NCI-H510A (cell line): Measurements from ENCODE around the gene PCIF1.
"Not testable (repeated sequence)": the region's sequence is repeated elsewhere in the genome, so short reads cannot be mapped to it uniquely, and the experiment has no call there.

Source experiments
- DNase-seq: peaks from one replicate; lab custom pipeline; 2025; lab: John Stamatoyannopoulos, UW

Gene PCIF1

DNA sequence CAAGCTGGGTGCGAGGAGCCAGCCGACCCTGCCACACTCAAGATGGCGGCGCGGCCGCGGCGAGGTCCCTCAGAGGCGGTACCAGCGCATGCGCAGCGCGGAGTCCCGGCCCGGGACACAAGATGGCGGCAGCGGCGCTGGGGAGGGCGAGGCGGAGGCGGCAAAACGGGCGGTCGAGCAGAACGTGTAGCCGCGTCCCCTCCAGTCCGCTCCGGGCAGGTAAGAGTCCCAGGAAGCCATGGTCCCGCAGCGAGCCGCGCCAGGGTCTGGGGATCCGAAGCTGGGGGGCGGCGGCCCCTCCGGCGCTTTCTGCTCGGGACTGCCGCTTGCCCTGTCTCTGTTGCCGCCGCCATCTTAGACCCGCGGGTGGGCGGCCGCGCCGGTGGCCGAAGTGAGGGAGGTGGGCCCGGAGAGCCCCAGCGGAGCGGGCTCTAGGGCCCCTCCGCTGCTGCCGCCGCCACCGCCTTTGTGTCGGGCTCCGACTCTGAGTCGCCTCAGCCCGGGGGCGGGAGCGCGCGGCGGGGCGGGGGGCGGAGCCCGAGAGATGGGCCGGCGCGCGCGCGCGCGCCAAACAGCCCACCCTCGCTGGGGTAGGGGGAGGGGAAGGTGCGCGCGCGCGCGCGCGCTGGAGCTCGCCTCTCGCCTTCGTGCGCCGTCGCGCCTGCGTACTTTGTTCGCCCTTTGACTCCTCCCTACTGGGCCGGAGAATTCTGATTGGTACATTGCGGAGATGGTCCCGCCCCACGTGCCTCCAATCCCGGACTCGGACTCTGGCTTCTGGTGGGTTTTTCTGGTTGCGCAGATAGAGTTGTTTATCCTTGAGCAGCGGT is at the start of gene PCIF1:
TSS of gene PCIF1 (plus strand) at position 98 of the 830 bp plus-strand sequence. CDS start 4,317 bp downstream, outside the sequence.
- DNase-seq, result peak; percentile 94

- no peak for DNase-seq
Measured at GRCh38 chr20:45886590-45887345, 47.7 kb upstream of the PCIF1 start.

DNA sequence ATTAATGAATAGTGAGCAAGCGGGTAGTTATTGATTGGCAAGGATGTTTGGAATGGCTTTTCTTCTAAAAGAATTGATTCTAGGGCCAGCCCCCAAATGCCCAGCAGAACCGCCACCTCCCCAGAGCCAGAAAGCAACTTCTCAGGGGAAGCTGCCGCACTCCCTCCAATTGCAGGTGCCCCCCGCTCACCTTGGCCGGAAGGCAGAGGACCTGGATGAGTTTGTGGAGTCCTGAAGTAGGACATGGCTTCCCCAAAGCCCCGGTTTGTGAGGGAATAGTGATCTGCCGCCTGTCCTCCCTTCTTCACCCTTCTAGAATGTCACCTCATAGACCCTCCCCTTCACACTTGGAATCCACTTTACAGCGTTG is 47.2 kb upstream of the PCIF1 start, which contains the start of gene SPATA25:
TSS of gene SPATA25 (minus strand) at position 277 of the 370 bp plus-strand sequence. CDS start at position 245, 32 bp downstream.
- DNase-seq, result no peak

- DNase-seq, result no peak
Measured at GRCh38 chr20:45888681-45889080, 45.8 kb upstream of the PCIF1 start.

DNA sequence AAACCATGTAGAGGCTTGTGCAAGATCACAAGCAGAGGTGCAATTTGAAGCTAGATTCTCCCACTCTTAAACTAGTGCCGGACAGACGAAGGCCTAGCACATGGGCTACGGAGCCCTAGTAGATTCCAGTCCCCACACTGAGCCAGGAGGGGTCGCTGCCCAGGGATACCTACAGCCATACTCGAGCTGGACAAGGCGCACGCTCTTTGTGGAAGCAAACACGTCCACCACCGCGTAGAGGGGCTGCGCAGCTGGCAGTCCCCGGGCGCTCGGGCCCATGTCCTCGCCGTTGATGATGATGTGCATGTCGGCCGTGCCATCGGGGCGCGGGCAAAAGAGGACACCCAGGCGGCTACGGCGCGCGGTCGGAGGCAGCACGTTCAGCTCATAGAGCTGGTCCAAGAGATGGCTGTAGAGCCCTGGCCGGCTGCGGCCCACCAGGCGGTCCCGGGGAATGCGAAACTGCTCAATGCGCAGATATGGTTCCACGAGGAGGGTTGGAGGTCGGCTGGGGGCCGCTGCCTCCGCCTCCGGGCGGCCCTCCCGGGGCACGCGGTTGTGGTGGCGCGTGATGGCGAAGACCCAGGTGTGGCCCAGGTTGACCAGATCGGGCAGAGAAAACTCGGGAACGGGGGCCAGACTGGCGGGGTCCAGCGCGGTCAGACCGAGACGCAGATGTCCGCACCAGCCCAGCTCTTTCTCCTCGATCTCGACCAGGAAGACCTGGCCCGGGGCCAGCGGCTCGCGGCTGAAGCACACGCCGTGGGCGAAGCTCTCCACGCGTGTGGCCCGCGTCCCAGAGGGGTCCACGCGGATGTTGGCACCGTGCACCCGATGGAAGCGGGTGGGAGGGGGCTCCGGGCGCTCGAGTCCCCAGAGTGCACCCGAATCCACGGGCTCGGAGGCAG is 44.2 kb upstream of the PCIF1 start:
- peak; percentile 46 for DNase-seq

DNA sequence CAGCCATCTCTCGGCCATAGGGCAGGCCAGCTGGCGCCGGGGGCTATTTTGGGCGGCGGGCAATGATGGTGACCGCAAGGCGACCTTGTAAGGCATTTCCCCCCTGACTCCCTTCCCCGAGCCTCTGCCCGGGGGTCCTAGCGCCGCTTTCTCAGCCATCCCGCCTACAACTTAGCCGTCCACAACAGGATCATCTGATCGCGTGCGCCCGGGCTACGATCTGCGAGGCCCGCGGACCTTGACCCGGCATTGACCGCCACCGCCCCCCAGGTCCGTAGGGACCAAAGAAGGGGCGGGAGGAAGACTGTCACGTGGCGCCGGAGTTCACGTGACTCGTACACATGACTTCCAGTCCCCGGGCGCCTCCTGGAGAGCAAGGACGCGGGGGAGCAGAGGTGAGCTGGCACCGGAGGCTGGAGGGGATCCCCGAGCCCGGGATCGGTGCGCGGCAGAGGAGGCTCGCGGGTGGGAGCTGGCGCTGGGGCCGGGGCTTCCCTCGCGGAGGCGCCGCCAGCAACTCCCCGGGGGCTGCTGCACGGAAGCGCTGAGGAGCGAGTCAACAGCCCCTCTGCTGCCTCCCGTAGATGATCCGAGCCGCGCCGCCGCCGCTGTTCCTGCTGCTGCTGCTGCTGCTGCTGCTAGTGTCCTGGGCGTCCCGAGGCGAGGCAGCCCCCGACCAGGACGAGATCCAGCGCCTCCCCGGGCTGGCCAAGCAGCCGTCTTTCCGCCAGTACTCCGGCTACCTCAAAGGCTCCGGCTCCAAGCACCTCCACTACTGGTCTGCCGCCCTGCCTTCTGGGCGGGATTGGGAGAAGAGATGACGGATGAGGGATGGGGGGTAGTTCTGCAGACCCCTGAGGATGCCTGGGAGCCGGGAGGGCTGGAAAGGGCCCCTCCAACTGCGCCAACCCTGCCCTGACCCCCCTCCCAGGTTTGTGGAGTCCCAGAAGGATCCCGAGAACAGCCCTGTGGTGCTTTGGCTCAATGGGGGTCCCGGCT is 43.2 kb upstream of the PCIF1 start, which contains the start of the genes CTSA and NEURL2:
TSS of gene CTSA (plus strand) at position 351 of the 999 bp plus-strand sequence. CDS start at position 585, 234 bp downstream.
TSS of gene NEURL2 (minus strand) at position 224 of the 999 bp plus-strand sequence. CDS start at position 7, 217 bp downstream.
- peak; percentile 83 for DNase-seq

DNA sequence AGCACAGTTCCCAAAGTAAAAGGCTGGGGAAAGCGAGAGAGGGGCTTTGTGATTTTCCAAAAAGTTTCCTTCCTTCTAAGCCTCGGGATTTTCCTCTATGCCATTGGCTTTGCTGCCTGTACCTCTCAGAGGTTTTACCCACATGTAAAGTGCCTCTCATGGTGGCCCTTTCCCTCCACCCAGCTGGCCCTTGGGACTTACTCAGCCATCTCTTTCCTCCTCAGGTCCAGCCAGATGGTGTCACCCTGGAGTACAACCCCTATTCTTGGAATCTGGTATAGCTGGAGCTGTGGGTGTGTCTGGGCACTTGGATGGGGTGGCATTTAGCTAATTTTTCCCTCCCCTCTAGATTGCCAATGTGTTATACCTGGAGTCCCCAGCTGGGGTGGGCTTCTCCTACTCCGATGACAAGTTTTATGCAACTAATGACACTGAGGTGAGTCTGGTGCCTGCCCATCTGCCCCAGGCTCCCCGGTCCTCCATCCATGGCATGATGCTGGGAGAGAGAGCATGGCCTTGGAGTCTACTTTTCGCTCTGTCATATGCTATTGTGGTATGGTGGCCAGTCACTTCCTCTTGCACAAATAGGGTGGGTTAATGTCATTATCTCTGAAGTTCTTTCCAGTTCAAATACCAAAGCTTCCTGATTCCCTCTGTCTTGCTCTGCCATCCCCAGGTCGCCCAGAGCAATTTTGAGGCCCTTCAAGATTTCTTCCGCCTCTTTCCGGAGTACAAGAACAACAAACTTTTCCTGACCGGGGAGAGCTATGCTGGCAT is 42.2 kb upstream of the PCIF1 start:
- no peak for DNase-seq

- DNase-seq, result no peak
Measured at GRCh38 chr20:45892828-45893500, 41.5 kb upstream of the PCIF1 start.

DNA sequence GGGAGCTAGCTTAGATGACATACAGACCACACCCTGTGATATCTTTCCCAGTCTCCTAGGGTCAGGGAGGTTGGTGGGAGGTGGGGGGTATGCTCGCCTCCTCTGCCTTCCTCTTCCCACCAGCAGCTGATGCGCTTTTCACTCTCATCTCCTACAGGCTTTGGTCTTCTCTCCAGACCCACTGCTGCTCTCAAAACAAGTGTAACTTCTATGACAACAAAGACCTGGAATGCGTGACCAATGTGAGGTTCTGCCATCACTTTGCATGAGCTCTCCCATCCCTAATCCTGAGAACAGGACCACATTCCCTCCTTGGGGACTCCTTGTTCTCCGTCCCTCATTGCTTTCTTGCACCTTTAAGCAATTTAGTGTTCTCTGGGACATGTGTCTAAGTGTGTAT is 40.7 kb upstream of the PCIF1 start:
- no peak for DNase-seq

- DNase-seq, result no peak
Measured at GRCh38 chr20:45894797-45895196, 39.7 kb upstream of the PCIF1 start.

- DNase-seq, result no peak
Measured at GRCh38 chr20:45896641-45897161, 37.8 kb upstream of the PCIF1 start.

GRCh38 chr20:45897289-45897688 is 37.2 kb upstream of the PCIF1 start:
- DNase-seq, result no peak

- DNase-seq, result no peak
Measured at GRCh38 chr20:45897692-45898091, 36.8 kb upstream of the PCIF1 start.

DNA sequence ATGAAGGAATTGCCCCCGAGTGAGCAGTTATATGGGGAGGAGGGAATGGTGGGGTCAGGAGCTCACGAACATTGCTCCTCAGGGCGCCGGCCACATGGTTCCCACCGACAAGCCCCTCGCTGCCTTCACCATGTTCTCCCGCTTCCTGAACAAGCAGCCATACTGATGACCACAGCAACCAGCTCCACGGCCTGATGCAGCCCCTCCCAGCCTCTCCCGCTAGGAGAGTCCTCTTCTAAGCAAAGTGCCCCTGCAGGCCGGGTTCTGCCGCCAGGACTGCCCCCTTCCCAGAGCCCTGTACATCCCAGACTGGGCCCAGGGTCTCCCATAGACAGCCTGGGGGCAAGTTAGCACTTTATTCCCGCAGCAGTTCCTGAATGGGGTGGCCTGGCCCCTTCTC is 36.2 kb upstream of the PCIF1 start:
- no peak for DNase-seq

GRCh38 chr20:45899046-45899835 is 35.2 kb upstream of the PCIF1 start:
- no peak for DNase-seq

- not testable (repeated sequence) for DNase-seq
Measured at GRCh38 chr20:45901332-45901731, 33.2 kb upstream of the PCIF1 start.

DNA sequence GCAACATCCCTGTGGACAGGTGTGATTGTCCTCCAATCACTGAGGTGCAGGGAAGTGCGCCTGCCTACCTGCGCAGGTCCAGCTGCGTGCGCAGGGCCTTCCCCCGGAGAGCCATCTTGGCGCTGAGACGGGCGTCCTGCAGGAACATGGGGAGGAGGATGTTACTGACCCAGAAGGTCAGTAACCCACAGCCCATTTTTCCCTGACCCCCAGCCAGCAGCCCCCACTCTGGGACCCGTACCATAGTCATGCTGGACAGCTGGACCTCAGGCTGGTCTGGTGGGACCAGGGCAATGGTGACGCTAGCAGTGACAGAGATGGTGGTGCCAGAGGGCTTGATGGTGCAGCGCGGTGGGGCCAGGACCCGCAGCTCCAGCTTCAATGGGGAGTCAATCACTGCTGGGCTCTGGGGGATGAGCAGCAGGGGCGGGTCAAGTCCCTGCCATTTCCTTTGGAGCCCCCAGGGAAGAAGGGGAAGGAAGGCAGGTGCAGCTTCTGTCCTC is 32.2 kb upstream of the PCIF1 start:
- DNase-seq, result no peak
